IPS DF 19.7 (cell line): ENCODE data around the gene PDGFC.
"Not testable (repeated sequence)": the region's sequence is repeated elsewhere in the genome, so short reads cannot be mapped to it uniquely, and the experiment has no call there.

Experiments
- DNase-seq: peaks from one replicate; pipeline ENCODE4 v3.0.0-alpha.2; 2013; ENCODE audit warnings: low read depth, low spot score

Gene PDGFC

DNA sequence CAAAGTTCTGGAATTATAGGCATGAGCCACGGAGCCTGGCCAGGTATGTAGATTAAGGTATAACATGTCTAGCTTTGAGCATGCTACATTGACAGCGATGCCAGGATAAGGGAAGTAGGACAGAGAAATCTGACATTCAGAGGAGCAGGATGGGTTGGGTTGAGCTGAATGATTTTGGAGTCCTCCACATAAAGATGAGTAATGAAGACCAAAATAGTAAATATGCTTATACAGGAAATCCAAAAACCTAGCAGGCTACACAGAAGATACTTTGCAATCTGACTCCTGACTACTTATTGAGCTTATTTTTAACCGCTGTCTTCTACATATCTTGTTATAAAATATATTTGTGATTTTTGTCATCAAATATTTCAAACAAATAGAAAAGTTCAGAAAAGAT is 69.7 kb downstream of the PDGFC start:
- no peak for DNase-seq

DNA sequence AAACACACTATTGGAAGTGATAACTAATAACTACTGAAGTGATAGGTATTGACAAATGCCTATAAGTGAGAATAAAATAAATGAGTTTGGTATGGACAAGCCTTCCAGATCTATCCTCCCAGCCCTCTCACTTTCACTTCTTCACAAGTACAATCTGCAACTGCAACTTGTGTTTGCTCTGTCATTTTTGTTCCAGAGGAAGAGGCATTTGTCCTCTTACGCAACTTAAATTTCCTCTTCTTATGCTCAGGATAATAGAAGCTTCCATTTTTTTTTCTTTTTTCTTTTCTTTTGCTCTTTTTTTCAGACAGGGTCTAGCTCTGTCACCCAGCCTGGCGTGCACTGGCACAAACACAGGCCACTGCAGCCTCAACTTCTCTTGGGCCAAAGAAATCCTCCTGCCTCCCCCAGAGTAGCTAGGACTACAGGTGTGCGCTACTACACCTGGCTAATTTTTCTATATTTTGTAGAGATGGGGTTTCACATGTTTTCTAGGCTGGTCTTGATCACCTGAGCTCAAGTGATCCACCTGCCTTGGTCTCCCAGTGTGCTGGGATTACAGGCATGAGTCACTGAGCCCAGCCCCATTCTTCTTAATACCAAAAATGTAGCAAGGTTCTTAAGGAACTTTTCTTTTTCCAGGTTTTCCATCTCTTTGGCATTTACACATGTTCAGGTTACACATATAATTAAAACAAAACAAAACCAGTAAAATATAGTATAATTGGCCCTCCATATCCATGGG is 73.1 kb downstream of the PDGFC start:
- no peak for DNase-seq

DNA sequence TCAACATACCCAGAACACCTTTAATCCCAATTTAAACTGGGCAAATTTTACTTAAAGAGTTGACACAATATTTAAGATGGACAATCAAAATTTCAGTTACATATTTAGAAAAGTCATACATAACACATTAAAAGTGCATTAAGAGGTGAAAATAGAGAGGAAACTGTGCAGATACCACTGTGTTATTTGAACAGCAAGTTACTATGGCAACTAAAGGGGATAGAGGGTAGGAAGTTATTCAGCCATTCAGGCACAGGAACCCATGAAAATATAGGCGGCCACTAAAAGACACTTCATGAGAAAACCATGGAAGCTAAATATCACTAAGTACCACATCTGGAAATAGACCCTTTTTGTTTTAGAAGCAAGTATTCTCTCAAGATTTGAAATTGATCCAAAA is 75.1 kb downstream of the PDGFC start:
- no peak for DNase-seq

DNA sequence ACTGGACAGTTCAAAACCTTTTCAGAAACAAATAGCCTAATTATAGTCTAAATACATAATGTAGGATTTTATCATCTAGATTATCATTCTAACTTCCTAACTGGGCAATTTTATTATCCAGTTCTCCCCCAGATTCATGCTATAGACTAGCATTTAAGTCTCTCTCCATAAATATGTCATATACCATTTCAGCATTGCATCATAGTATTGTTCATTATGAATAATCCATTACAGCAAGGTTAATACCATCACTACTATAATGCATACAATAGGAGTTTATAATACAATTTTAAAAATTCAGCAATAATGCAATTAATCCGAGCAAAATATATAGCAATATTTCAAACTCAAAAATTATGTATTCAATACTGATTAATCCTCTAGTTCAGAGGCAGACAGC is 77.4 kb downstream of the PDGFC start:
- no peak for DNase-seq

DNA sequence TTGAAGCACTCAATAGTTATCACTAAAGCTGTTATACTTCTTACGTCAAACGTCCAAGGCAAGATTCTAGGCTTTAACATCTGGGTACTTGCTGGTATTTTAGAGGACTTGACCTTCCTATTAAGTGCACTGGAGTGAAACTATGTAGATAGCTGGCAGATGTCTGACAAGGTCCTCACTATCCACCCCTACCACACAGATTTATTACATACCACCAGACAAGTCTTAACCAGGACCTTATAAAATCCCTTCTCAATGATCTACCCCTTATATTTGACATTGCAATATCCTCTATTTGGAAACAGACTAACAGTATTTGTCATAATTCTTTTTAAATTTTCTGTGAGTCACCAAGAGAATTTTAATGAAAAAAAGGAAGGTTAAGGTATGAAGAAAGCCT is 78.8 kb downstream of the PDGFC start:
- no peak for DNase-seq

DNA sequence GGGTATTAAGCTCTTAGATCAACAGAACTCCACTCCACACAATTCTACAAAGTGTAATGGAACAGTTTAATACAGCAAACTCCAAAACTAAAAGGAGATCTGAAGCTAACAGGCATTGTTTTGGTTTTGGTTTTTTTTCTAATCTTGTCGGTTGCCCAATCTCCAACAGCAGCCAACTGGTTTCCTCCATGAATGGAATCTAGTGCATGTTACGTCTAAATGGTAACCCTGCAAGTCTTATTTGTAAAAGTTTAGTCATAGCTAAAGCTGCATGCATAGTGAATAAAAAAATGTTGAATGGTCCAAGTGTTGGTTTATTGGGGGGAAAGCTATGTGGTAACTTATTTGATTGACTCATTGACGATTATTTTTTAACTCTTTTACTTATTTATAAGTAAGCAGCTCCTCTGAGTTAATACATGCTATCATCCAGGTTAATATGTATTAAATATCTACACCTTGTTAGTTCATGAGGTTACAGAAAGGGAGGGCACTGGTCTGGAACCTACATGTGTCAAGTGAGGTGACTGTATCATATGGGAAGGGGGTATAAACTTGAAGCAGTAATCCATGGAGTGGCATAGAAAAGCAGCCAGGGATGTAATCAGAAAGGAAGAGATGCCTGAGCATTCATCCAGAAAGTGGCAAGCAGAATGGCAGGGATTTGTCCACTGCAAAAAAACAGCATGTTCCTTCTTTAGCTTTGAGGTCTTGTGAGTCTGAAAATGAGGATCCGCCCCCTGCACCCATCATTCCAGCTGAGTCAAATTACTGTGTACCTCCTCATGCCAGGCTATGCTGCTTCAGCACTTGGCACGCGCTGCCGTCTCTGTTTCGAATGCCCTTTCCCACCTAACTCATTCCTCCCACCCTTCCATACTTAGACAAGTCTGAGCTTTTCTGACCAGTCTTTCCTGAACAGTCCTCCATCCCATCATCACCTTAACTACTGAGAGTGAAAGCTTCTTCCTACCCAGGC is 81.7 kb downstream of the PDGFC start:
- no peak for DNase-seq

DNA sequence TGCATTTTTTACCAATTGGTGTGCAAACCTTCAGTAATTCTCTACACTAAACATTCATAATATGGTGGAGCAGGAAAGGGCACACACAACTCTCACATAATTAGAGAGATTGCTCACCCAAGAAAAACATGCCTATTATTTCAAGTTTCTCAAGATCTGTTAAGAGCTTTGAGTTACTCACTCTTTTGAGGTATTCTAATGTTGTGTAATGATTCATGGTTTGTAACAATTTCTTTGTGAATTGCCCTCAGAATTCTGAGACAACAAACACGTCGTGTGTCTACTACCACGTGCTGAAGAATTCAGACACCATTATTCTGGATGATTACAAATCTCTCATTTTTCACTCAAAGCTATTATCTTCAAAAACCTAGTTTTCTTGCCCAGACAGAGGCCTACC is 82.8 kb downstream of the PDGFC start:
- no peak for DNase-seq

DNA sequence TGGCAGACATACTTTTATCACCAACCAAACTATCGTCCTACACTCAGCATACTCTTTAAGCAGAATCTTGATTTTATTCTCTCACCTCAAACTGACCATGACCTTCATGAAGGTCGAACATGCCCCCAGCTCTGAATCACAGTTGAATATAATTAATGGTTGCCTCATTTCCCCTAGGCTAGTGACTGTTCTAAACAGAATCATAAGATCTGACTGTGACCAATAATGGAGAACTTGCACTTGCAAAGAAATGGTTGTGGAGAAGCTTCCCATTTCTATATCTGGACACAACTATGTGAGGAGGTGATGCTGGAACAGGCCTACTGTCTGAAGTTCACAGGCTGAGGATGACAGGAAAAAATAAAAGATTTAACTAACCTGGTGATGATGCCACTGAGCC is 85.1 kb downstream of the PDGFC start:
- DNase-seq = no peak

DNA sequence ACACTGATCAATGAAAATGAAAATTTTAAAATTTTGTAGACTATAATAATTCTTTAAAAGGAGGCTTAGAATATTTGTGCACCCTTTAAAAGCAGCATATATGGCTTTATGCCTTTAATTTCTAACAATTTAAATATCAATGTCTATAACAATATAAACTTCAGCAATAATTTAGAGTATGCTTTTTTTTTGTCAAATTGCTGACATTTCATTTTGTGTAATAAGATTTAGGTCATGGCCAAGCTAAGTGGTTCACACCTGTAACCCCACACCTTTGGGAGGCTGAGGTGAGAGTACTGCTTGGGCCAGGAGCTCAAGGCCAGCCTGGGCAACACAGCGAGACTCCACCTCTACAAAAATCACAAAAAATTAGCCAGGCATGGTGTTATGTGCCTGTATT is 86.2 kb downstream of the PDGFC start:
- DNase-seq = no peak

DNA sequence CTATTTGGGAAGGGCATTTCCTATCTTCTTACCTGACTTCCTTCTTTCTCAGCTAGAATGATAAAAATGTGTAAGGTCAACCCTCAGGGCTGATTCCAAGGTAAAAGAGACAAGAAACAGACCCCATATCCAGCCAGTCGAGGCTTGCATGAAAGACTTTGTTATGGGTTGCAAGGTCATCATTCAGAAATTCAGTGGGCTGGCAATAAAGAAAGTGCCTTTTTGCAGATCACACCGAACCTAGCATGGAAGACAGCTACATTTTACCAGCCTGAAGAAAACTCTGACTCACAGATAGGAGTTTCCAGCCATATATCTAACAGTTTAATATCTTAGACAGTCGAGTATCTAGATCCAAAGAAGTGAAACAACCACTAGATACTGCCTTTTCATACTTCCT is 87.4 kb downstream of the PDGFC start:
- no peak for DNase-seq

DNA sequence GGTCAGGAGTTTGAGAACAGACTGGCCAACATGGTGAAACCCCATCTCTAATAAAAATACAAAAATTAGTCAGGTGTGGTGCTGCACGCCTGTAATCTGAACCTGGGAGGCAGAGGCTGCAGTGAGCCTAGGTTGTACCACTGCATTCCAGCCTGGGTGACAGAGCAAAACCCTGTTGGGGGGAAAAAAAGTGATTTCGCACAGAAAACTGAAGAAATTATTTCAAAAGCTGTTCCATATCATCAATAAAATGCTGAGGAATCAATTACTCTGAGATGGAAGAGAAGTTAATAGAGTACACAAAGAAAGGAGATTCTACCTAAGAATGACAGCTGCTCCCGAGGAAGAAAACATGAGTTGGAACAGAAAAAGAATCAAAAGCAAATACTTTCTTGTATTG is 95.9 kb downstream of the PDGFC start:
- DNase-seq = no peak

DNA sequence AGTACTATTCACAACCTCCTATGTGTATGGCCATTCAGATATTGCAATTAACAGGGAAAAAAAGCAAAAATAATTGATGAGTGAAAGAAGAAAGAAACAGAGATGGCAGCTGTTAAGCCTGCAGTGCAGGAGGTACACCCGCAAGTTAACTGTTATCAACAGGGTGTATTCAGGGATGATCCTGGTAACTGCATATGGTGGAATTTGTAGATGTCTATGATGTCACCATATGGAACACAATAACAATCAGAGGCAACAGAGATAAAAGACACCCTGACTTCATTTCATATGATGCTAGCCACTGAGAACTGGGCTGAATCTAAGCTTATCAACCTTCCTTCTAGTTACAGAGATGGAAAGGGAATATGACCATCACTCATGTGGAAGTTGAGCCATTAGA is 96.5 kb downstream of the PDGFC start:
- no peak for DNase-seq

DNA sequence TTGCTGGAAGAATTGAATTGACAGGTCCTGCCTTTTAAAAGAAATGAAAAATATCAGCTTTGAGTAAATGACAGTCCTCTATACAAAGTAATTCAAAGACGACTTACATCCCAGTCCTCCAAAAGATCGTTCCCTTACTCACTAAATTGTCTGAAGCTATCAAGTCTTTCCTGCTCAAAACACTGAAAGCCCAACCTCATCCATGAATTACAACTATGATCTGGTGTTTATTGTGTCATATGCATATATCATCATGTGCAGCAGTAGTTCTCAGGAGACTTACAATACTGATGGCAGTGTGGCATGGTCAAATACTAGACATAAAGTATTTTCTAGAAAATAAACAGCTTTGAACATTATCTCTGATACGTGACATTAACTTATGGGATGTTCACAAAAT is 97.8 kb downstream of the PDGFC start:
- DNase-seq = no peak

DNA sequence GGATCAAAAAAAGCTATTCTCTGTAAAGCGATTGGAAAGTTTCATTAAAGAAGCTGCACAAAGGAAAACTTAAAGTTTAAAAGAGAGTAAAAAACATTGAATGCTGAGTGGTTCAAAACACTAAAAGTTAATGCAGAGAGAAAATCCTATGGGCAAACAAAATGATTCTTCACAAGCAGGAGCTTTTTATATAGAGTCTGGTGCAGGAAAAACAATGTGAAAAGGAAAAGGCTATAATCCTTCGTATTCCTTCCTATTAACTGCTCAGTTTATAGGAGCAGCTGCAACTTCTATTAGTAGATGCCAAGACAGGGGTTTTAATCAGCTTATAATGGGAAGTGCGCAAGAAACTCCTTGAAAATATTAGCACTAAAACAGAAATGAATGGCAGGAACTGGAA is 100.7 kb downstream of the PDGFC start:
- no peak for DNase-seq

DNA sequence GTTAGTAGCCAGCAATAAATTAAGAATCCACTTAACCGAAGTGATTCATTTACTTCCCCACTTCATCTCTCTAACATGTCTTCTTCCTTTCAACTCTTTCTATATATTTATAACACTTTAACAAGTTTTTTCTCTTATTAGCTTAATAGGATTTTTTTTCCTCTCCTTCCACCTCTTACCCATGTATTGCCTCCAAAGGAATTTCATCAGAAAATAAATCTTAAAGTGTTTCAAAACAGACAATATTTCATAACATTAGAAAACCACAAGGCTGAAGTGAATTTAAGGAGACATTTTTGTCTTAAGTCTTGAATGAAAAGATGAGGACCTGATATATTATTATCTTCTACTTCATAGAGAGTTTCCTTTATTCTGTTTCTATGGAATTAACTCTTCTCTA is 101.5 kb downstream of the PDGFC start:
- DNase-seq = no peak

DNA sequence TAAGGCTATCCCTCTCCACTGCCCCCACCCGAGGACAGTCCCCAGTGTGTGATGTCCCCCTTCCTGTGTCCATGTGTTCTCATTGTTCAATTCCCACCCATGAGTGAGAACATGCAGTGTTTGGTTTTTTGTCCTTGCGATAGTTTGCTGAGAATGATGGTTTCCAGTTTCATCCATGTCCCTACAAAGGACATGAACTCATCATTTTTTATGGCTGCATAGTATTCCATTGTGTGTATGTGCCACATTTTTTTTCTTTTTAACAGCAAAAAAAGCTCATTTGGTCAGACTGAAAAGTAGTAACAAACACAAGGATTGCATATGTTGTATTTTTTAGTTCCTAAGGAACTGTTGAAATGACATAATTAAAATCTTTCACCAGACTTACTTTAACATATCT is 105.5 kb downstream of the PDGFC start:
- DNase-seq = not testable (repeated sequence)

DNA sequence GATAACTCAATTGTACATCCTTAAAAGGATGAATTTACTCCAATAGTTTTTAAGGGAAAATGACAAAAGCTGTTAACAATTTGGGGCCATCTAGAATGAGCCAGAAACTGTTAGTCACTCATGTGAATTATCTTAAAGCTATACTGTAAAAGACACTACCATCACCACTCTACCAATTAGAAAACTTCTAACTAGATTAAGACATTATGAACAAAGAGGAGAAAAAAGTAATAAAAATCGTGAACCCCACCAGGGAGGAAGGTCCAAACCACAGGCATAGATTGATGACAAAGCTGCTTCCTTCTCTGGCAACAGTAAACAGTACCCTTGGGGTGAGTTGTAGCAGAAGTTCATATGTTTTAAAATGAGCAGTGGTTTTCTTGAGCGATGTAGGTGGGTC is 106.1 kb downstream of the PDGFC start:
- no peak for DNase-seq

DNA sequence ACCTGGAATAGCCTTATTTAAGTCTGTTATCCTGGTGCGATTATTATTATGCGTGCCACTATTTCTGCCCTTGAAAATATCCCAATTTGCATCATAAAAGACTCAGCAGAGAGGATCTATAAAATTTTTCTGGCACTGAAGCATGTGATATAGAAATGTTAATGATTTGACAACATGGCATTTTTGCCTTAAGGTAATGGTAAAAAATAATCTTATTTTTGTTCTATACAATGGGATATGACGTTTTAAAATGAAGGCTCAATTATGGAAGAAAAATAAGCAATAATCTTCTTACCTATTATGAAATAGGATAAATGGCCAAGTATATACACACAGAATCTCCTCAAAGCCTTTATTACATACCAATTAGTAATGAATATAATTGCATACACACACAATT is 113.5 kb downstream of the PDGFC start:
- DNase-seq = no peak

DNA sequence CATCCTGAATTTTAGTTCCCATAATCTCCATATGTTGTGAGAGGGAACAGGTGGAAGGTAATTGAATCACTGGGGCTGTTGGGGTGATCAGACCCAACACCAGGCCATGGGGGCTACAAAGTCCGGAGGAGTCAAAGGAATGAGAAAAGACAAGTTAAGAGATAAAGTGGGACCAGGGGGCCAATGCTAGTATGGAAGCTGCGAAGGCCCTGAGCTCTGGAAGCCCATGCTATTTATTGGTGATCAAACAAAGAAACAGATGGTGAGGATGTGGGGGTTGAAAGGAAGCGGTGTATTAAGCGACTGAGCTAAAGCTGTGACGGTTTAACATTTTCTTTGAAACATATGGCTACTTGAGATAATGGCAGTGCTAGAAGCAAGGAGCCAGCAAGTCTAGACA is 132.8 kb downstream of the PDGFC start:
- peak; percentile 2 for DNase-seq

DNA sequence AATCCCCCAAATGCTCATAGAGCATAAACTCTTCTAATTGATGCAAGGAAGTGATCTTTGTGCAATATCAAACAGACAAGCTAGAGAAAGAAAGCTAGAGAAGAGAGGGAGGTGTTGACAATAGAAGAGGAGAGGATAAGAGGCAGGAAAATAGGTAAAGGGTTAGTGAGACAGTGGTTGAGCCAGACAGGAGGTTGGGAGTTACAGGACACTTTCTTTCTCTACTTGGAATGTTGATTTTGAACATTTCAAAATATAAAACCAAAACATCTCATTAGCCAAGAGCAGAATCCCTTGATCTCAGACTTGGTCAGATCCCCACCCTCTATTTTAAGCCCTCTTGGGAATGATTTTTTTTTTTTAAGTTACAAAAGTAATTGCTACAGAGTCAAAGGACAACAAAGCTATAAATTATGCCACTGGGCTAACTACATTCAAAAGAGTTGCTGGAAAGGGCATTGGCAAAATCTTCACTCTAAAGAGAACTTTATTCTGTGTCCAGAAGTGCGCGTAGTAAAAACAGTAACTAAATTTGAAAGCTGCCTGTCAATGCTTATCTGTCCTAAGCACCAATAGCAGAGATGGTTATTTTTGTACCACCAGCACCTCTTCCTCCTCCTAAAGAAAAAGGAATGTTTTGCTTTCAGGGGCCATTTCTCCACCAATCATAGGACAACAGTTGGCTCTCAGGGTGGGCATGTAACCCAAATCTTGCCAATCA is 133.8 kb downstream of the PDGFC start:
- no peak for DNase-seq

DNA sequence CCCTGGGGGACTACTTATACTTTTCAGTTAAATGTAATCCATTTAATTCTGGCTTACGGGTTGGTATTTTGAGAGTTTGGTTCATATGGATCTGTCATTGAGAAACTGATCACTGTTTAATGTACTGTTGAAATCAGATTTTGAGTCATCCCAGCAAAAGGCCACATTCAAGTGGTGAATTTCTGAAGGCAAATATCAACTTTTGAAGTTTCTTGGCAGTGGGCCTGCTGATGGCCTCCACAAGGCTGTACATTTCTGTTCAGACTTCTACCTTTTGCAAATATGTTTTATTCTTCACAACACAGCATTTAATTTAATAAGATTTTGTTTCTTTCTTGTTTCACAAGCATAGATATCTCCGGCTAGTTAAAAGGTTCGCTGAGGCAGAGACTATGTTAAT is 138.7 kb downstream of the PDGFC start:
- no peak for DNase-seq

DNA sequence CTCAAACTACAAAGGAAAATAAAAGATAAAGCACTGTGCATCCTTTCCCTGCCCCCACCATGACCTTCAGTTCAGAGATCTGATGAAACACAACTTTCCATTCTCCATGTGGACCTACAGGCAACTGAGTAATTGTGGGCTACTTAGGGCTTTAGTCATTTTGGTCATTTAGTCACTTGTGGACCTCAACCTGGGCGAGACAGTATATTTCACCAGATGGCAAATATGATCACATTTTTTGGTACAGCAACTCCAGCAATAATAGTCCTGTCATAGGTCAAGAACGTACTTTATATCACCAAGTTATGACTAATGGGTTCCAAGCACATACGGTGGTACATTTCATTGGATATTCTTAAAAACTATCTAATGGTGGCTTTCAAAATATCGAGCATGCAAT is 141.2 kb downstream of the PDGFC start:
- DNase-seq = no peak
